Measurements from ENCODE around the gene CRYBG2. TPM values are rescaled to one million over a fixed set of nuclear protein-coding genes. Genes with fewer than 3 reads are reported as not detected.

The CRYBG2 gene
- total and polyA plus RNA-seq, 2 of the 13 experiments (the other 11 are each of a cell fraction or from before 2014, with no cell fraction given) = 1.3 to 2.9 TPM

- TF ChIP-seq ZNF318 (CRISPR knock-in tag; IDR thresholded peaks at IDR 0.05) (no peak), ZFP36L1 (CRISPR knock-in tag; IDR thresholded peaks at IDR 0.05) (no peak), CREB1 (IDR thresholded peaks at IDR 0.05) (no peak), CREB1 (CRISPR knock-in tag; IDR thresholded peaks at IDR 0.05) (no peak), ZNF431 (CRISPR knock-in tag; IDR thresholded peaks at IDR 0.05; ENCODE audit: borderline replicate concordance, low read depth) (no peak), GABPB1 (CRISPR knock-in tag; IDR thresholded peaks at IDR 0.05) (no peak), HNRNPLL (IDR thresholded peaks at IDR 0.05; ENCODE audit: low read depth, low read length, poor library complexity, severe bottlenecking) (no peak), ZNF761 (CRISPR knock-in tag; conservative IDR thresholded peaks at IDR 0.05) (no peak), ZNF792 (CRISPR knock-in tag; IDR thresholded peaks at IDR 0.05) (no peak)
Observed at GRCh38 chr1:26291433-26291832, 62.5 kb downstream of the CRYBG2 start (continued).
